GM21423 (cell line): ENCODE measurements around the gene UFSP1.
"Not testable (repeated sequence)": the region's sequence is repeated elsewhere in the genome, so short reads cannot be mapped to it uniquely, and the experiment has no call there.

Experiments
- ATAC-seq: cut with Tn5 transposase; IDR thresholded peaks from one replicate; pipeline ENCODE4 v1.9.1; 2021; ENCODE audit warnings: mild to moderate bottlenecking, moderate library complexity; ENCODE audit not compliant: unreplicated experiment

Gene UFSP1

DNA sequence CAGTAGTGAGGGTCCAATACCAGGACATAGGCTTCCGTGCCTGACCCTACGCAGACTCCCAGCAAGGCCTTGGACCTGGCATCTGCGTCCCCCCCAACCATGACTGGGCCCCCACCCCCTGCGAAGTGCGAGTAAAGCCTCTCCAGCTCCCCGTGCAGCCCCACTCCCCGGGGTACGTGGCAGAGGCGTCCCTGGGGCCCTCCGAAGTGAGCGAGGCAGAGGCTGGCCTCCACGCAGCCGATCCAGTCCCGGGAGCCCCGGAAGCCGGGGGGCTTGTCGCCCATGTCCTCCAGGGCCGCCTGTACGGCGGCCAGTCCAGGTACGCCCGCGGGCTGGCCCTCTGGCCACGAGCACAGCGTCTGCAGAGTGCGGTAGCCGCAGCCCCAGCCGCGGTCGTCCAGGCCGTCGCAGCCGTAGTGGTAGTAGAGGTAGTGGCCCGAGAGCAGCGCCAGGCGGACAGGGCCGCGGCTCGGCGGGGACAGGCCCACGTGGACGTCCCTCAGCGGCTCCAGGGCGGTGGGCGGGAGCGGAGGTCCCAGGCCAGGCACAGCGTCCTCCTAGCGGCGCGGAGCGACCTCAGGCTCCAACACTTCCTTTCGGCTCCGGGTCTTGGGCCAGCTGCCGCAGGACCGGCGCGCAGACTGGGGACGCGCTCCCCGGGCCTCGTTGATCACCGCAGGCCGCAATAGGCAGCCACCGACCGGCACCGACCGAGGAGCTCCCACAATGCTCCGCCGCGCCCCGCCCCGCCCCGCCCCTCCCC lies at the start of gene UFSP1:
Gene UFSP1 (minus strand): TSS at position 728 of the 763 bp plus-strand sequence. CDS start 444 bp downstream, at position 284.
- peak; percentile 35 for ATAC-seq

DNA sequence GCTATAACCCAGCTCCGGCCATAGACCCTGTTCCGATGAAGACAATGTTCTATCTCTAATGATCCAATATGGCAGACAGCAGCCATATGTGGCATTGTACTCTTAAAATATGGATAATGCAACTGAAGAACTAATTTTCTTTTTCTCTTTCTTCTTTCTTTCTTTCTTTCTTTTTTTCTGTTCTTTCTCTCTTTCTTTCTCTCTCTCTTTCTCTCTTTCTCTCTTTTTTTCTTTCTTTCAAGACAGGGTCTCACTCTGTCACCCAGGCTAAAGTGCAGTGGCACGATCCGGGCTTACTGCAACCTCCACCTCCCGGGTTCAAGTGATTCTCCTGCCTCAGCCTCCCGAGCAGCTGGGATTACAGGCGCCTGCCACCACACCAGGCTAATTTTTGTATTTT lies 46.7 kb upstream of the UFSP1 start:
- not testable (repeated sequence) for ATAC-seq

DNA sequence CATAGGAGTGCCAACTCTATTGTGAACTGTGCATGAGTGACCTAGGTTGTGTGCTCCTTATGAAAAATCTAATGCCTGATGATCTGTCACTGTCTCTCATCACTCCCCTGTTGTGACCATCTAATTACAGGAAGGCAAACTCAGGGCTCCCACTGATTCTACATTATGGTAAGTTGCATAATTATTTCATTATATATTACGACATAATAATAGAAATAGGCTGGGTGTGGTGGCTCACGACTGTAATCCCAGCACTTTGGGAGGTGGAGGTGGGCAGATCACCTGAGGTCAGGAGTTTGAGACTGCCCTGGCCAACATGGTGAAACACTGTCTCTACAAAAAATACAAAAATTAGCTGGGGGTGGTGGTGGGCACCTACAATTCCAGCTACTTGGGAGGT lies 45.9 kb upstream of the UFSP1 start:
- not testable (repeated sequence) for ATAC-seq

DNA sequence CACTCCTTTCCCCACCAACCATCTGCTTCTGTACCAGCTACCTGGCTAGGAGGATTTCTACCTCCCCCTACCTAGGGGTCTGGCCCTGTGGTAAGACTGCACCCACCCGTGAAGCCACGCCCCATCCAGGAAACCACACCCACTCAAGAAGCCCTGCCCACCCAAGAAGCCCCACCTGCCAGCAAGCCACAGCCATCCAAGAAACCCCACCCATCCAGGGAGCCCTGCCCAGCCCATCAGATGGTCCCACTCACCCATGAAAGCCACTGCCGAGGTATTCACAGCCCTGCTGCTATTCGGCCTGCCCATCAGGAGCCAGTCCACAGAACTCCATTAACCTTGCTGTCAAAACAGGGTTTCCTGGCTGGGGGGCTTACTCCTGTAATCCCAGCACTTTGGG lies 44.2 kb upstream of the UFSP1 start:
- ATAC-seq: no peak

DNA sequence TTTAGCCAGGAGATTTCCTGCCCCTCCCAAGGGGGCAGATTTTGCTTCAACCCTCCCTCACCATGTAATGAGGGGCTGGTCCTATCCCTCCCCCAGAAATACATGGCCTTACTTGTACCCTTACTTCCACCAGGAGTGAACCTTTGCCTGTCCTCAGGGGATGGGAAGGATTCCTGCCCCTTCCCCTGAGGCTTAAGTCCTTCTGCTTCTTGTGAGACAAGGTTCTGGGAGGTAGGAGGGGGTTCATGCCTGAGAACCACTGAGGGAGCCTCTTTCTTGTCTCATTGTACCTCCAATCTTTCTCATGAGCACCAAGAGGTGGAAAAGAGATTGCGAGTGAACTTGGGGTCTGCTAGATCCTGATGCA lies 40.3 kb upstream of the UFSP1 start:
- no peak for ATAC-seq

DNA sequence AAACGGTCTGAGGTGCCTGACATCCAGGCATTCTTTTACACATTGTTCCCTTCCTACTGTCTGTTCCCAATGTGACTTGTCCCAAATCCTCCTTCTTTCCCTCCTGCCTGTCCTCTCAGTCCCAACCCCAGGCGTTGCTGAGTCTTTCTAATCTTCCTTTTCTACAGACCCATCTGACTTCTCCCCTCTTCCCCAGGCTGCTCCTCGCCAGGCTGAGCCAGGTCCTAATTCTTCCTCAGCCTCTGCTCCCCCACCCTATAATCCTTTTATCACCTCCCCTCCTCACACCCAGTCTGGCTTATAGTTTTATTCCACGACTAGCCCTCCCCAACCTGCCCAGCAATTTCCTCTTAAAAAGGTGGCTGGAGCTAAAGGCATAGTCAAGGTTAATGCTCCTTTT lies 34.1 kb upstream of the UFSP1 start:
- ATAC-seq: not testable (repeated sequence)

DNA sequence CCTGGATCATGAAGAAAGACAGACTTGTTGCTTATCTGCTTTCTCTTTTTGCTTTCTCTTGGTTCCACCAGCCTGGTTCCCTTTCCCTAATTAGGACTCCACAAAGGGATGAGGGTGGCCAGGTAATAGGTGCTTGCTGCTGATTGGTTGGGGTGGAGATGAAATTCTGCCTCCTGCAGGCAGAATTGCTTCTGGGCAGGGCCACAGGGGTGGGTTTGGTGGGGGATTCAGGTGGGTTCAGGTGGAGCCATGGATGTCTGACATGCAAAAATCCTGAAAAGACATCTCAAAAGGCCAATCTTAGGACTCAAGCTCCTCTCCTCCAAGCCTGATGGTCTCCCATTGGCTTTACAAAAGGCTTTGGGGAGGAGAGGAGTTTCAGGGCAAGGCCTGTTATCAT lies 31.5 kb upstream of the UFSP1 start:
- no peak for ATAC-seq

DNA sequence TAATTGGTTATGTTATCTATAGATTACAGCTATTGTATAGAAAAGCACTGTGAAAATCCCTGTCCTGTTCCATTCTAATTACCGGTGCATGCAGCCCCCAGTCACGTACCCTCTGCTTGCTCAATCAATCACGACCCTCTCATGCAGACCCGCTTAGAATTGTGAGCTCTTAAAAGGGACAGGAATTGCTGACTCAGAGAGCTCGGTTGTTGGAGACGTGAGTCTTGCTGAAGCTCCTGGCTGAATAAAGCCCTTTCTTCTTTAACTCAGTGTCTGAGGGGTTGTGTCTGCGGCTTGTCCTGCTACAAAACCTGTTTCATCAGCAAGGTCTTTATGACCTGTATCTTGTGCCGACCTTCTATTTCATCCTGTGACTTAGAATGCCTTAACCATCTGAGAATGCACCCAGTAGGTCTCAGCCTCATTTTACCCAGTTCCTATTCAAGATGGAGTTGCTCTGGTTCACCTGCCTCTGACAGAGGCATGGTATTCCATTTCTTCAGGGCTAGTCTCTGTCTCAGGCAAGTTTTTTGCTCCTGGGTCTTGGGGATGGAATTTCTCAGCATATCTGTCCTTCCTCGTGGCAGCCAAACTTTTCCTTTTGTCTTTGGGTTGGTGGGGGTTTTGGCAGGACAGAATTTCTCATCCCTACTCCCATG lies 30.4 kb upstream of the UFSP1 start:
- not testable (repeated sequence) for ATAC-seq

DNA sequence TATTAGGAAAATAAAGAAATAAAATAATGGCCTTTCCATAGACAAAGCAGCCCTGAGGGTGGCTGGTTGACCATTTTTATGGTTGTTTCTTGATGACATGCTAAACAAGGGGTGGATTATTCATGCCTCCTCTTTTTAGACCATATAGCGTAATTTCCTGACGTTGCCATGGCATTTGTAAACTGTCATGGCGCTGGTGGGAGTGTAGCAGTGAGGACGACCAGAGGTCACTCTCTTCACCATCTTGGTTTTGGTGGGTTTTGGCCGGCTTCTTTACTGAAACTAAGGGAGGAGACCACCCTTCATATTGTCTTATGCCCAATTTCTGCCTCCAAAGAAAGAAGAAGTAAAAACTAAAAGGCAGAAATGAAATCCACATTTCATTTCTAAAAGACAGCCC lies 29.8 kb upstream of the UFSP1 start:
- ATAC-seq: not testable (repeated sequence)

DNA sequence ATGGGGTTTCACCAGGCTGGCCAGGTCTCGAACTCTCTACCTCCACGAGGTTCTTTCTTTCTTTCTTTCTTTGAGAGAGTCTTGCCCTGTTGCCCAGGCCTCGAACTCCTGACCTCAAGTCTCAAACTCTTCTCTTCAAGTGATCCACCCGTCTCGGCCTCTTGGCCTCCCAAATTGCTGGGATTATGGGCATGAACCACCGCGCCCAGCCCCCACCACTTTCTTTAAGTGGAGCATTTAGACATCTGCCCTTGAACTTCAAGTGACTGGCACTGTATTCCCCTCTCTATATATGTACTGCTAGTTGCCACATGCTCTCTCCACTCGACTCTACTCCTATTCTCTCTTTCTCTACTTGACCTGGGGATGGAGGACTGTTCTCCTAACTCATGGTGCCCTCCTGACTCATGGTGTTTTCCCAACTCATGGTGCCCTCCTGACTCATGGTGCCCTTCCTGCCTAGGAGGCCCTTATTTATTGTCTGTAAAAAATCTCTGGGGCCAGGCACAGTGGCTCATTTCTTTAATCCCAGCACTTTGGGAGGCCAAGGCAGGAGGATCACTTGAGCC lies 25.4 kb upstream of the UFSP1 start:
- ATAC-seq: no peak

DNA sequence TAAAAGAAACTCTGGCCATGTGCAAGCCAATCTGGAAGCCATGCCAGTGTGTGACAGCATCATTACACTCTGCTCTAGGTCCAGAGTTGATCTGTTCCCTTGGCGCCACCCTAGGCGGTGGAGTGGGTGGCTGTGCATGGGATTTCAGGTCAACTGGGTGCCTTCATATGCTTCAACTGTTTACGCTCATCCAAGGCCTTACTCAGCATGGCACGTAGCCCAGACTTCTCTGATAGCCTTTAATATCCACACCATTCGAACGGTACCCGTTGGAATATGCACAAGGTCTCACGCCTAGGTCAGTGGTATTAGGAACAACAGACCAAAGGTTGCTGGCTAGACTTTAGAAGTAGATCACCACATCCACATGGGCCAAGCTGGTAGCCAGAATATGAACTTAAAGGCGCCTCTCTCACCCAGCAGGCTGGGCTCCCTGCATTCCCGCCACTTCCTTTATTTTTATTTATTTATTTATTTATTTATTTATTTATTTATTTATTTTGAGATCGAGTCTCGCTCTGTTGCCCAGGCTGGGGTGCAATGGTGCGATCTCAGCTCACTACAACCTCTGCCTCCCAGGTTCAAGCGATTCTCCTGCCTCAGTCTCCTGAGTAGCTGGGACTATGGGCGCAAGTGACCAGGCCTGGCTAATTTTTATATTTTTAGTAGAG lies 24.8 kb upstream of the UFSP1 start:
- no peak for ATAC-seq

DNA sequence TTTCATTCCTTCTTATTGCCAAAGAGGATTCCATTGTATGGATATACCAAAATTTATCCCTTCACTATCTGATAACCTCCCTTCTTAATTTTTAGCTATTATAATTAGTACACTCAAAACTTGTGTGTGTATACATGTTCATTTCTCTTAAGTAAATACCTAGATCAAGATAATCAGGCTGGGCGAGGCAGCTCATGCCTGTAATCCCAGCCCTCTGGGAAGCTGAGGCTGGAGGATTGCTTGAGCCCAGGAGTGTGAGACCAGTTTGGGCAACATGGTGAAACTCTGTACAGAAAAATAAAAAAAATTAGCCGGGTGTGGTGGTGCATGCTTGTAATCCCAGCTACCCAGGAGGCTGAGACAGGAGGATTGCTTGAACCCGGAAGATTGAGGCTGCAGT lies 22.0 kb upstream of the UFSP1 start:
- ATAC-seq: no peak

DNA sequence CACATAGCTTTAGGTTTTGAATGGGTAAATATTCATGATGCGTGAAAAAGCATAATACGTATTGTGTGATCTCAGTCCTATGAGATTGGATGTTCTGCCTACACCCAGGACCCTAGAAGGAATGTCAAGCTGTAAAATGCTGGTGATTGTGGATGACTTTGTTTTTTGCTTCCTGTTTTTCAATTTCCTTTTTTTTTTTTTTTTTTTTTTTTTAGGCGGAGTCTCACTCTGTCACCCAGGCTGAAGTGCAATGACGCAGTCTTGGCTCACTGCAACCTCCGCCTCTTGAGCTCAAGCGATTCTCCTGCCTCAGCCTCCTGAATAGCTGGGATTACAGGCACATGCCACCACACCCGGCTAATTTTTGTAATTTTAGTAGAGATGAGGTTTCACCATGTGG lies 20.9 kb upstream of the UFSP1 start:
- ATAC-seq: not testable (repeated sequence)

DNA sequence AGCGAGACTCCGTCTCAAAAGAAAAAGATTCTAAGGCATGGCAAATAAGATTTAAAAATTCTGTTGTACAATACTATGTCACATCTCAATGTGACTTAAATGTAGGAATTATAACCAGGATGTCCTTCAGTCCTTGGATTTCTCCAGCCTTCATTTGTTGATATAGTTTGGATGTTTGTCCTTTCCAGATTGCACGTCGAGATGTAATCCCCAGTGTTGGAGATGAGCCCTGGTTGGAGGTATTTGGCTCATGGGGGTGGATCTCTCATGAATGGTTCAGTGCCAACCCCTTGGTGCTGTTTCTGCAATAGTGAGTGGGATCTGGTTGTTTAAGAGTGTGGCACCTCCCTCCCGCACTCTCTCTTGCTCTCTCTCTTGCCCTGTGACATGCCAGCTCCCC lies 19.0 kb upstream of the UFSP1 start:
- ATAC-seq: no peak

DNA sequence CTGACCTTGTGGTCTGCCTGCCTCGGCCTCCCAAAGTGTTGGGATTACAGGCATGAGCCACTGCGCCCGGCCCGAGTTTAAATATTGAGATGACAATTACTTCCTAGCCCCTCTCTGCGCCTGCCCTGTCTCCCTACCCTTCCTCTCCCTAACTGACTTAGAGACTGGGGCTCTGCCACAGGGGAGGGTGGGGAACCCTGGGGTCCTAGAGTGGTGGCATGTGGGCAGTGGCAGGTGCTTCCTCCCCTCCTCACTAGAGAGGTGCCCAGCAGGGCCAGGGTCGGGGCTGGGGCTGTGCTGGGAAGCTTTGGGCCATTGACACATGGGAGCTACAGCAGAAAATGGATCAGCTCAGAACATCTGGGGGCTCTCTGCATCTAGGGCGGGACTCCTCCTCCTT lies 13.1 kb upstream of the UFSP1 start:
- no peak for ATAC-seq

DNA sequence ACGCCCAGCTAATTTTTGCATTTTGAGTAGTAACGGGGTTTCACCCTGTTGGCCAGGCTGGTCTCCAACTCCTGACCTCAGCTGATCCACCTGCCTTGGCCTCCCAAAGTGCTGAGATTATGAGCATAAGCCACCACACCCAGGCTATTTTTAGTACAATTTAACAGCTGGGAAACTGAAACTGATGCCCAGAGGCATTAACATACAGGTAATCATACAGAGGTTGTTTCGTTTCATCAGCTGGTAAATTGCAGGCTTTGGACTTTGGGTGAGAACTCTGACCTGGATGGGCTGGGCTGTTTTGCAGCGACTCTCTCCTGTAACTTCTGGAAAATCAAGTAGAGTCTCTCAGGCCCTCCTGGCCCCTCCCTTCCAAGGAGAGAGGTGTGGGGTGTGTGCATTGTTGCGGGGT lies 12.4 kb upstream of the UFSP1 start:
- no peak for ATAC-seq

DNA sequence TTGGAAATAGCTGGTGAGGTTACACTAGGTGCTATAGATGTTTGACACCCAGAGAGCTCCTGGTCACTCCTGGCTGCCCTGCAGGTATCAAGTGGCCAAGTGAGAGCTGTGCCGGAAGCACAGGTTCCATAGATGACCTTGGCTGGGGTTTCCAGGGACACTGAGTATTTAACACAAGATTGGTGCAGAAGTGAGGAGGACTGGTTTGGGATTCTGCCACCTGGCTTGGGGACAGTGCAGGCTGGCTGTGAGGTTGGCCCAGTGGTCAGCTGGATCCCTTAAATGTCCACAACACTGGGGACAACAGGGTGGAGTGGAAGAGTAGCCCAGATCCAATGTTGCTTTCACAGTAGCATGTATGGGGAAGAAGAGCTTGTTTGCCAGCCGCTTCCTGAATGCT lies 11.5 kb upstream of the UFSP1 start:
- ATAC-seq: no peak

DNA sequence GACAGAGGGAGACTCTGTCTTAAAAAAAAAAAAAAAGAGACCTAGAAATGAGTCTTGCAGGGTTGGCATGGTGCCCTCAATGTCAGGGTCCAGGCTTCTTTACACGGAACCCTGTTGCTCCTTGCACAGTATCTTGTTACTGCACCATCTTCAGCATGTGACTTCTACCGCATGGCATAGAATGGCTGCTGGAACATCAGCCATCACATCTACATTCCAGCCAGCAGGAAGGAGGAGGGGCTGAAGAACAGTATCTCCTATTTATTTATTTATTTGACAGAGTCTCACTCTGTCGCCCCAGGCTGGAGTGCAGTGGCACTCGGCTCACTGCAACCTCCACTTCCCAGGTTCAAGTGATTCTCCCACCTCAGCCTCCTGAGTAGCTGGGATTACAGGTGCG lies 9.9 kb upstream of the UFSP1 start:
- ATAC-seq: no peak

DNA sequence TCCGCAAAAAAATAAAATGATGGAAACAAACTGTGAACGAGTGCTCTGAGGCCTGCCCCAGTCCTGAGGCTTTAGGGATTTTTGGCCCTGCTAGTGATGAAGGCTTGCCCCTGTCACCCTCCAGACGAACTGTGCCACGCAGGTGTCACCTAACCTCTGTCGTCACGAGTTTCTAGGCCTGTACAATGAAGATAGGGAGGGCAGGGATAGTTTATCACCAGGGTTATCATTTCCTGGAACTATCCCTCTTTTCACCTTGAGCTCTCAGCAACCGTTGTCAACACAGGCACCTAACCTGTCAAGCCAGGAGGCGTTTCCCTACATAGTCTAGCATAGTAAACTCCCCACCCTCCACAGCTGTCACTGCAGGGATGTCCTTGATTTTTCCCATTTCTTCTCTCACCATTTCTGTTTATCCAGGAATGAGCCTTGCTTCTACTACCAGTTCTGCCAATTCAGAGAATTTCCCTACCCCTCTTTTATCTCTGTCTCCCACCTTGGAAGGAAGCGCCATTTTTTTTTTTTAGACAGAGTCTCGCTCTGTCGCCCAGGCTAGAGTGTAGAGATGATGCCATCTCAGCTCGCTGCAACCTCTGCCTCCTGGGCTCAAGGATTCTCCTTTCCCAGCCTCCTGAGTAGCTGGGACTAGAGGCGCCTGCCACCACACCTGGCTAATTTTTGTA lies 8.4 kb upstream of the UFSP1 start:
- no peak for ATAC-seq

DNA sequence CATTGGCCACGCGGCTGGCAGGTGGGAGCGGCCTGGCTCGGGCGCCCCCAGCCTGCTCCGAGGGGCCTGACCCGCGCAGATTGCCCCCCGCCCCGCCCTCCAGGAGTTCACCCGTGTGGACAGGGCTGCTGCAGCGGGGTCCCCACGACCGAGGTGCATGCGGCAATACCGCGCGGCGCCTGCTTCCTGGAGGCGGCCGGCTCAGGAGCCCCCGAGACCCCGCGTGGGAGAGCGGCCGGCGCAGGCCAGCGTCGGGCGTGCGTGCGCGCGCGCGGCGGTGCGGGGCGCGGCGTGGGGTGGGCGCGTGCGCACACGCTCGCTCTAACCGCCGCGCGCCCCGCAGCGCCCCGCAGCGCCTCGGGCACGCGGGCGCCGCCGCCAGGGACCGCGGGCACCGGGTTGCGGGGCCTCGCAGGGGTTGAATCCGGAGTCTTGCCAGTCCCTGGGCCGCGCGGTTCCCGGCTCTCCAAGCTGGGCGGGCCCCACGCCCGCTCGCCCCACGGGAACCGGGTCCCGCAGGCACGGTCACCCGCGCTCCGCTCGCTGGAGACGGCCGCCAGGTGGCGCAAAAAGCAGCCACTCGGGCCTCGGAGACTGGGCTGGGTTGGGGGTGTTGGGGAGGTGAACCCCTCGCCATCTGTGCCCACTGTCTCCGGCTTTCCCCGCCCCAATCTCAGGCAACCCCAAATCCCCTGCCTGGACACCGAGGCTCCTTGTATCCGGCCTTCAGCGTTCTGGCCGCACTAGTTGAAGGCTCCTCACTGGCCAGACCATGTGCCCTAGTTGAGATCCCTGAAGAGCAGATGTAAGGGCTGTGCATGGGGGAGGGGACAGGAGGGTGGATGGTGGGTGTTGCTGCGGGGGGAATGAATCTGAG lies 7.5 kb upstream of the UFSP1 start:
- ATAC-seq: no peak
